ENCODE data around the gene SLAMF6. TPM values are rescaled to one million over a fixed set of nuclear protein-coding genes. Genes with fewer than 3 reads are reported as not detected.

The SLAMF6 gene
- total and polyA plus RNA-seq, 10 of the 15 experiments (the other 5 are each of a cell fraction or from before 2014, with no cell fraction given): 20.5 to 89.6 (median 36.5) TPM

GRCh38 chr1:160539990-160540858, 17.2 kb upstream of the SLAMF6 start (continued):
- TF ChIP-seq TBL1XR1 (IDR thresholded peaks at IDR 0.05; ENCODE audit: low read depth, low read length) (0 out of 2 replicates have a peak, but pooled peaks have one; percentile 31), MLLT1 (IDR thresholded peaks at IDR 0.05) (peak; percentile 78), NBN (IDR thresholded peaks at IDR 0.05) (peak; percentile 86), CREB1 (IDR thresholded peaks at IDR 0.05; ENCODE audit: low read depth) (no peak), YY1 (IDR thresholded peaks at IDR 0.05; ENCODE audit: low read depth, low read length) (0 out of 2 replicates have a peak, but pooled peaks have one; percentile 33), ZBTB40 (IDR thresholded peaks at IDR 0.05; ENCODE audit: borderline replicate concordance) (peak; percentile 34; the same call in 1 of the 2 replicates), TCF12 (IDR thresholded peaks at IDR 0.05; ENCODE audit: low read depth, low read length) (peak; percentile 91), MTA3 (IDR thresholded peaks at IDR 0.05; ENCODE audit: borderline replicate concordance, low read length) (peak; percentile 54; the same call in 1 of the 2 replicates), RAD21 (IDR thresholded peaks at IDR 0.05; ENCODE audit: insufficient read depth, low read depth, low read length) (0 out of 2 replicates have a peak, but pooled peaks have one; percentile 11), NR2F1 (conservative IDR thresholded peaks at IDR 0.05) (peak; percentile 30; the same call in 1 of the 2 replicates), IKZF2 (IDR thresholded peaks at IDR 0.05) (peak; percentile 94 to 96), EP300 (IDR thresholded peaks at IDR 0.05; ENCODE audit: borderline replicate concordance in 1 of 2, control insufficient read depth in 1 of 2, low read depth in 2 of 2, low read length in 2 of 2) (peak; percentile 53 to 73; a peak in 3 of 4 replicates), USF2 (IDR thresholded peaks at IDR 0.05; ENCODE audit: borderline replicate concordance, low read depth, low read length) (no peak), ZNF622 (IDR thresholded peaks at IDR 0.05) (no peak), TARDBP (IDR thresholded peaks at IDR 0.05; ENCODE audit: borderline replicate concordance) (no peak), CBX5 (IDR thresholded peaks at IDR 0.05; ENCODE audit: low read depth) (0 out of 2 replicates have a peak, but pooled peaks have one; percentile 84), SP1 (IDR thresholded peaks at IDR 0.05; ENCODE audit: low read depth, low read length) (peak; percentile 58), POU2F2 (IDR thresholded peaks at IDR 0.05; ENCODE audit: borderline replicate concordance, low read depth, low read length) (peak; percentile 80; the same call in 2 of the 3 replicates), IKZF1 (conservative IDR thresholded peaks at IDR 0.05) (peak; percentile 94), SMAD5 (IDR thresholded peaks at IDR 0.05; ENCODE audit: low read depth) (peak; percentile 67; the same call in 1 of the 2 replicates), SPI1 (IDR thresholded peaks at IDR 0.05; ENCODE audit: borderline replicate concordance, insufficient read depth, low read depth, low read length) (peak; percentile 99), RUNX3 (IDR thresholded peaks at IDR 0.05; ENCODE audit: low read length) (peak; percentile 97), SMARCA5 (IDR thresholded peaks at IDR 0.05) (peak; percentile 26; the same call in 1 of the 2 replicates), JUNB (IDR thresholded peaks at IDR 0.05) (peak; percentile 13; the same call in 1 of the 2 replicates), SRF (IDR thresholded peaks at IDR 0.05; ENCODE audit: low read depth in 2 of 2, low read length in 2 of 2) (no peak)
